ENCODE data around the gene LRRC75A. TPM values are rescaled to one million over a fixed set of nuclear protein-coding genes. Genes with fewer than 3 reads are reported as not detected.
"Not testable (repeated sequence)": the region's sequence is repeated elsewhere in the genome, so short reads cannot be mapped to it uniquely, and the experiment has no call there.

Gene LRRC75A
- total RNA-seq, 1 experiment from 2014 or later, result 15.8 TPM

DNA sequence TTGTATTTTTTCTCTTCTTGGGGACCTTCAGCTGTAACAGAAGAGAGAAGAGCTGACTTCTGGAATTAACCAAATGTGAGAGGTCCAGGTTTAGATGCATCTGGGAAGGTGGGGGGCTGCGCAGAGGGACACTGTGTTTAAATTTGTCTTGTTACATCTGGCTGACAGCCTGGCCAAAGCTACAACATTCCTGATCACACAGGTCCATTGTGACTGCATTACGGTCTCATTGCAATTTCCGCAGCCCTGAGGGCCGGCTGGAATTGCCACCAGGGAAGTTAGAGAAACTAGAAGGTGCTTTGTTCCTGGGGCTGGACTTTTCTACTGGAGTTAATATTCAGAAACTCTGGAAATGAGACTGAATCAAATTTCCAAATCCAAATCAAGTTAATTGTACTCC, 37.9 kb upstream of the LRRC75A start:
- H2AFZ ChIP-seq, result no peak overlapping the region
- H3K4me2 ChIP-seq, result no peak overlapping the region
- H3K9me3 ChIP-seq (ENCODE audit: insufficient read depth, low read depth), result no peaks in the 10 kb centered on the region
- no peaks in the 10 kb centered on the region for H4K20me1 ChIP-seq (ENCODE audit: insufficient read depth)
- H3F3A ChIP-seq (ENCODE audit: insufficient read depth, low read depth), result no peaks in the 10 kb centered on the region
- BruUV-seq (replicated peaks), result no TSS peak
- TF ChIP-seq, protein P1, sequence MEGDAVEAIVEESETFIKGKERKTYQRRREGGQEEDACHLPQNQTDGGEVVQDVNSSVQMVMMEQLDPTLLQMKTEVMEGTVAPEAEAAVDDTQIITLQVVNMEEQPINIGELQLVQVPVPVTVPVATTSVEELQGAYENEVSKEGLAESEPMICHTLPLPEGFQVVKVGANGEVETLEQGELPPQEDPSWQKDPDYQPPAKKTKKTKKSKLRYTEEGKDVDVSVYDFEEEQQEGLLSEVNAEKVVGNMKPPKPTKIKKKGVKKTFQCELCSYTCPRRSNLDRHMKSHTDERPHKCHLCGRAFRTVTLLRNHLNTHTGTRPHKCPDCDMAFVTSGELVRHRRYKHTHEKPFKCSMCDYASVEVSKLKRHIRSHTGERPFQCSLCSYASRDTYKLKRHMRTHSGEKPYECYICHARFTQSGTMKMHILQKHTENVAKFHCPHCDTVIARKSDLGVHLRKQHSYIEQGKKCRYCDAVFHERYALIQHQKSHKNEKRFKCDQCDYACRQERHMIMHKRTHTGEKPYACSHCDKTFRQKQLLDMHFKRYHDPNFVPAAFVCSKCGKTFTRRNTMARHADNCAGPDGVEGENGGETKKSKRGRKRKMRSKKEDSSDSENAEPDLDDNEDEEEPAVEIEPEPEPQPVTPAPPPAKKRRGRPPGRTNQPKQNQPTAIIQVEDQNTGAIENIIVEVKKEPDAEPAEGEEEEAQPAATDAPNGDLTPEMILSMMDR (conservative IDR thresholded peaks at IDR 0.05), result no peak
- TF ChIP-seq EZH2 (IDR thresholded peaks at IDR 0.05; ENCODE audit: low read depth), result no peak
- POLR2A ChIA-PET (ENCODE audit: unreplicated experiment), result no interaction called here
- no peaks in the 10 kb centered on the region for H3K36me3 ChIP-seq (ENCODE audit: low read depth)
- no peaks in the 10 kb centered on the region for H3K9me2 ChIP-seq (ENCODE audit: insufficient read depth)
- no peaks in the 10 kb centered on the region for H3K79me2 ChIP-seq (ENCODE audit: low read depth)
- no peaks in the 10 kb centered on the region for H3K4me1 ChIP-seq (replicated peaks; ENCODE audit: insufficient read depth)
- H3K27ac ChIP-seq, result no peak overlapping the region
- H3K4me3 ChIP-seq, result no peak overlapping the region
- no peak for DNase-seq
- no peaks in the 10 kb centered on the region for H3K27me3 ChIP-seq (ENCODE audit: insufficient read depth, low read depth)
- intact Hi-C loops (cut with micrococcal nuclease; ENCODE audit: unreplicated experiment), result loop anchor here (10.0 kb wide), 2 partner anchors 245 to 315 kb away; partner anchors contain the start of genes NCOR1 and PIGL
- CTCF ChIA-PET, result interaction anchor here (0.5 to 1.4 kb wide), 3 partner anchors 8 to 187 kb away, joined by 4 to 5 read pairs (median 4); no protein-coding TSS in a partner anchor

- H3K36me3 ChIP-seq (ENCODE audit: low read depth), result no peaks in the 10 kb centered on the region
- H3K27me3 ChIP-seq (ENCODE audit: insufficient read depth, low read depth), result no peaks in the 10 kb centered on the region
- no peaks in the 10 kb centered on the region for H3K79me2 ChIP-seq (ENCODE audit: low read depth)
- TF ChIP-seq, protein P1 (conservative IDR thresholded peaks at IDR 0.05), result no peak
- TF ChIP-seq EZH2 (IDR thresholded peaks at IDR 0.05; ENCODE audit: low read depth), result no peak
- no peaks in the 10 kb centered on the region for H3F3A ChIP-seq (ENCODE audit: insufficient read depth, low read depth)
- POLR2A ChIA-PET (ENCODE audit: unreplicated experiment), result no interaction called here
- H2AFZ ChIP-seq, result no peak overlapping the region
- no peak overlapping the region for H3K4me3 ChIP-seq
- H3K9me3 ChIP-seq (ENCODE audit: insufficient read depth, low read depth), result no peaks in the 10 kb centered on the region
- no peak for DNase-seq
- BruUV-seq (replicated peaks), result no TSS peak
- H4K20me1 ChIP-seq (ENCODE audit: insufficient read depth), result no peaks in the 10 kb centered on the region
- intact Hi-C loops (cut with micrococcal nuclease; ENCODE audit: unreplicated experiment), result loop anchor here (10.0 kb wide), 1 partner anchor 312 kb away; the partner anchor contains the start of genes NCOR1 and PIGL
- H3K4me2 ChIP-seq, result no peak overlapping the region
- CTCF ChIA-PET, result no interaction called here
- no peaks in the 10 kb centered on the region for H3K4me1 ChIP-seq (replicated peaks; ENCODE audit: insufficient read depth)
- H3K27ac ChIP-seq, result no peak overlapping the region
- no peaks in the 10 kb centered on the region for H3K9me2 ChIP-seq (ENCODE audit: insufficient read depth)
Observed at GRCh38 chr17:16527298-16527697, 35.3 kb upstream of the LRRC75A start.

DNA sequence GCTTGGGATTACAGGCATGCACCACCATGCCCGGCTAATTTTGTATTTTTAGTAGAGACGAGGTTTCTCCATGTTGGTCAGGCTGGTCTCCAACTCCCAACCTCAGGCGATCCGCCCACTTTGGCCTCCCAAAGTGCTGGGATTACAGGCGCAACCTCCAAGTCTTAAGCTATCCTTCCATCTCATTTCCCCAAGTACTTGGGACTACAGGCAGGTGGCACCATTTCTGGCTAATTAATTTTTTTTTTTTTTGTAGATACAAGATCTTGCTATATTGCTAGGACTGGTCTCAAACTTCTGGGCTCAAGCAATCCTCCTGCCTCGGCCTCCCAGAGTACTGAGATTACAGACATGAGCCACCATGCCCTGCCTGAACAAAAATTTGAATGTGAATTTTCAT, 33.6 kb upstream of the LRRC75A start:
- POLR2A ChIA-PET (ENCODE audit: unreplicated experiment); BruUV-seq (replicated peaks); H2AFZ ChIP-seq; H3K9me3 ChIP-seq (ENCODE audit: insufficient read depth, low read depth); DNase-seq; H3K4me1 ChIP-seq (replicated peaks; ENCODE audit: insufficient read depth); H3K27ac ChIP-seq; H3K27me3 ChIP-seq (ENCODE audit: insufficient read depth, low read depth); H3K9me2 ChIP-seq (ENCODE audit: insufficient read depth); H3K4me3 ChIP-seq; H3K36me3 ChIP-seq (ENCODE audit: low read depth); H3F3A ChIP-seq (ENCODE audit: insufficient read depth, low read depth); H3K4me2 ChIP-seq; H4K20me1 ChIP-seq (ENCODE audit: insufficient read depth); H3K79me2 ChIP-seq (ENCODE audit: low read depth): not testable (repeated sequence)
- CTCF ChIA-PET, result interaction anchor here (0.6 to 0.7 kb wide), 3 partner anchors 77 to 390 kb away, joined by 3 to 4 read pairs (median 3); no protein-coding TSS in a partner anchor
- intact Hi-C loops (cut with micrococcal nuclease; ENCODE audit: unreplicated experiment), result loop anchor here (10.0 kb wide), 1 partner anchor 311 kb away; the partner anchor contains the start of genes NCOR1 and PIGL
